ENCODE results near the gene DDX43. TPM values are rescaled to one million over a fixed set of nuclear protein-coding genes. Genes with fewer than 3 reads are reported as not detected.
"Not testable (repeated sequence)": the region's sequence is repeated elsewhere in the genome, so short reads cannot be mapped to it uniquely, and the experiment has no call there.

DDX43 gene
- polyA plus RNA-seq, 1 experiment: 0.13 TPM

DNA sequence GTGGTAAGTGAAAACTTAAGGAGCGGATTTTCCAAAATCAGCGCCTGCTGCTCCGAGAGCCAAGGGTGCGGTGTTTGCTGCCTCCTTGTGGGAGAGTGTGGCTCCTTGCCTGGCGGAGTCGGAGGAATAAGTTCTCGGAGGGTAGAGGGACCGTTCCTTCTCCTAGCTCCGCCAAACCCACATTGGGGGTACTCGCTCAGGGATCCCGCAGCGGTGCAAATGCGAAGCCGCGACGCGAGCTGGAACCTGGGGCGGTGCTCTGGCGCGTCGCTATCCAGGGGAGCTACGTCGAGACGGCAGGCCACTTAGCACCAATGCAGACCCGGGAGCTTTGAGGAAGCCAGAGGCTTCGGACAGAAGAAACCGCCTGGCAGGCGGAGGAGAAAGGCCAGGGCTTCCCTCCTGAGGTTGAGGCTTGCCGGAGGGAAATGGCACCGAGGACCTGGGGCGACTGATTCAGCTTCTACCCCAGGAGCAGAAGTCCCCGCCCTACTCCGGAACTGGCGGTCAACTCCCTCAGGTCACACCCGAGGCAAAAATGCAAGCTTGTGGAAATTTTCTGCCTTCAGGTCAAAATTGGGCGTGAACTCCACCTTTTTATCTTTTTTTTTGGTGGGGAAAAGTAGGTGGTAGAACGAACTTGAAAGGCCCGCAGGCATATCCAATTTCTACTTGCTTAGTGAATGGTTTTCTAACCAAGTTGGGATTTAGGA lies 5.7 kb upstream of the DDX43 start:
- TF ChIP-seq, protein P1, sequence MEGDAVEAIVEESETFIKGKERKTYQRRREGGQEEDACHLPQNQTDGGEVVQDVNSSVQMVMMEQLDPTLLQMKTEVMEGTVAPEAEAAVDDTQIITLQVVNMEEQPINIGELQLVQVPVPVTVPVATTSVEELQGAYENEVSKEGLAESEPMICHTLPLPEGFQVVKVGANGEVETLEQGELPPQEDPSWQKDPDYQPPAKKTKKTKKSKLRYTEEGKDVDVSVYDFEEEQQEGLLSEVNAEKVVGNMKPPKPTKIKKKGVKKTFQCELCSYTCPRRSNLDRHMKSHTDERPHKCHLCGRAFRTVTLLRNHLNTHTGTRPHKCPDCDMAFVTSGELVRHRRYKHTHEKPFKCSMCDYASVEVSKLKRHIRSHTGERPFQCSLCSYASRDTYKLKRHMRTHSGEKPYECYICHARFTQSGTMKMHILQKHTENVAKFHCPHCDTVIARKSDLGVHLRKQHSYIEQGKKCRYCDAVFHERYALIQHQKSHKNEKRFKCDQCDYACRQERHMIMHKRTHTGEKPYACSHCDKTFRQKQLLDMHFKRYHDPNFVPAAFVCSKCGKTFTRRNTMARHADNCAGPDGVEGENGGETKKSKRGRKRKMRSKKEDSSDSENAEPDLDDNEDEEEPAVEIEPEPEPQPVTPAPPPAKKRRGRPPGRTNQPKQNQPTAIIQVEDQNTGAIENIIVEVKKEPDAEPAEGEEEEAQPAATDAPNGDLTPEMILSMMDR (IDR thresholded peaks at IDR 0.05; ENCODE audit: insufficient read depth, low read depth, low read length): peak; percentile 85
- DNase-seq (ENCODE audit: low read depth): peak; percentile 15
- Histone ChIP-seq H3K36me3 (ENCODE audit: control insufficient read depth, insufficient read depth, low read length) (no peaks in the 10 kb centered on the region), H3K4me3 (ENCODE audit: low read depth, low read length) (peak overlapping the region; percentile 44), H3K27me3 (ENCODE audit: control insufficient read depth, insufficient read depth, low read length) (no peaks in the 10 kb centered on the region)
- POLR2A ChIA-PET: no interaction called here
- CTCF ChIA-PET: interaction anchor here (0.7 to 2.0 kb wide), 13 partner anchors 9 to 104 kb away, joined by 3 to 18 read pairs (median 6); partner anchors contain the start of gene OOEP

DNA sequence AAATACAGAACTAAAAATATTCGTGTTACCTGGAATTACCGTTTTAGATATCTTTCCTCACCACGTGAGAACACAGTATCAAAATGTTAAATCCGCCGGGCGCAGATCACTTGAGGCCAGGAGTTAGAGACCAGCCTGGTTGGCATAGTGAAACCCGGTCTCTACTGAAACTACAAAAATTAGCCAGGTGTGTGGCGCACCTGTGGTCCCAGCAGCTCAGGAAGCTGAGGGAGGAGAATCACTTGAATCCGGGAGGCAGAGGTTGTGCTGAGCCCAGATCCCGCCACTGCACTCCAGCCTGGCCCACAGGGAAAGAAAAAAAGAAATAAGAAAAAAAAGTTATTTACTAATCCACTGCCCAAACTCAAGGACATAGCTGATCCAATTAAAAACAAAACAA lies 4.8 kb upstream of the DDX43 start:
- H3K4me3 ChIP-seq (ENCODE audit: low read depth, low read length): no peak overlapping the region
- DNase-seq (ENCODE audit: low read depth): no peak
- ChIA-PET CTCF (interaction anchor here (2.0 kb wide), 1 partner anchor 63 kb away, joined by 8 read pairs; no protein-coding TSS in a partner anchor), POLR2A (no interaction called here)
- H3K36me3 ChIP-seq (ENCODE audit: control insufficient read depth, insufficient read depth, low read length): no peaks in the 10 kb centered on the region
- TF ChIP-seq, protein P1 (IDR thresholded peaks at IDR 0.05; ENCODE audit: insufficient read depth, low read depth, low read length): no peak
- no peaks in the 10 kb centered on the region for H3K27me3 ChIP-seq (ENCODE audit: control insufficient read depth, insufficient read depth, low read length)

DNA sequence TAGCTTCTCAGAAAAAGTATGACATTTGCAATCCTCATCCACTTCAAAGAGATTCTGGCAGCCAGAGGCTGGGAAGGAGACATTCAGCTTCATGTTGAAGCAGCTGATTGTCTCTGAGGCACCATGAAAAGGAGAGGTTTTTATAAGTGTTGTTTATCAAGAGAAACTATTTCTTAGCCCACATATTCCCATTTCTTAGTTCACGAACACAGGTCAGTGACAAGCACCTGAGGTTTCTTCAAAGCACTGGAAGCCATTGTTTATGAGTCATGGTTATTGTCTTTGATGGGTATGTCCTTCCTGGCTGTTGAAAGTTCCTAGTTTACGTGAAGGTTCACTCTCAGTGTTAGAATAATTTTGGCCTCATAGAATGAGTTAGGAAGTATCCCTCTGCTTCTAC lies 3.0 kb upstream of the DDX43 start:
- H3K4me3 ChIP-seq (ENCODE audit: low read depth, low read length): no peak overlapping the region
- no peak for DNase-seq (ENCODE audit: low read depth)
- POLR2A ChIA-PET: no interaction called here
- CTCF ChIA-PET: no interaction called here
- no peaks in the 10 kb centered on the region for H3K36me3 ChIP-seq (ENCODE audit: control insufficient read depth, insufficient read depth, low read length)
- TF ChIP-seq, protein P1 (IDR thresholded peaks at IDR 0.05; ENCODE audit: insufficient read depth, low read depth, low read length): no peak
- no peaks in the 10 kb centered on the region for H3K27me3 ChIP-seq (ENCODE audit: control insufficient read depth, insufficient read depth, low read length)

DNA sequence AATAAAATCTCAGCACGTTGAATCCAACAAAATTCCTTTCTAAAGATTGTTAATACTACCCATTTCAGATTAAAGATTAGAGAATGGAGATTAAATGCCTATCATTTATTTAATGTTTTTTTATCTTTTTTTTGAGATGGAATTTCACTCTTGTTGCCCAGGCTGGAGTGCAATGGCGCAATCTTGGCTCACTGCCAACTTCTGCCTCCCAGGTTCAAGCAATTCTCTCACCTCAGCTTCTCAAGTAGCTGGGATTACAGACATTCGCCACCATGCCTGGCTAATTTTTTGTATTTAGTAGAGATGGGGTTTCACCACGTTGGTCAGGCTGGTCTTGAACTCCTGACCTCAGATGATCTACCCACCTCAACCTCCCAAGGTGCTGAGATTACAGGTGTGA lies 2.4 kb upstream of the DDX43 start:
- CTCF ChIA-PET; H3K4me3 ChIP-seq (ENCODE audit: low read depth, low read length); H3K27me3 ChIP-seq (ENCODE audit: control insufficient read depth, insufficient read depth, low read length); DNase-seq (ENCODE audit: low read depth); H3K36me3 ChIP-seq (ENCODE audit: control insufficient read depth, insufficient read depth, low read length); POLR2A ChIA-PET: not testable (repeated sequence)

DNA sequence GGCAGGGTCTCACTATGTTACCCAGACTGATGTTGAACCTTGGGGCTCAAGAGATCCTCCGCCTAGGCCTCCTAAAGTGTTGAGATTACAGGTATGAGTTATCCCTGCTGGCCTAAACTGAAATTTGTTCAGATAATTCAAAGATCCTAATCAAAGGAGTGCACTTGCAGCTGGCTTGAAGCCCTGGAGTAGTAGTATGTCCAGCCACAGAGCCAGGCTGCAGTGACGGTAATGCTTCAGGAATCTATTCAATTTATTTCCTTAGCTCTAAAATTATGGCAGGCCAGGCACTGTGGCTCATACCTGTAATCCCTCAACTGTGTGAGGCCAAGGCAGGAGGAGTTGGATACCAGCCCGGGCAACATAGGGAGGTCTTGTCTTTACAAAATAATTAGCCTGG lies 1.4 kb upstream of the DDX43 start:
- TF ChIP-seq, protein P1 (IDR thresholded peaks at IDR 0.05; ENCODE audit: insufficient read depth, low read depth, low read length): no peak
- ChIA-PET CTCF (no interaction called here), POLR2A (no interaction called here)
- no peaks in the 10 kb centered on the region for H3K27me3 ChIP-seq (ENCODE audit: control insufficient read depth, insufficient read depth, low read length)
- no peak overlapping the region for H3K4me3 ChIP-seq (ENCODE audit: low read depth, low read length)
- DNase-seq (ENCODE audit: low read depth): no peak
- no peaks in the 10 kb centered on the region for H3K36me3 ChIP-seq (ENCODE audit: control insufficient read depth, insufficient read depth, low read length)

DNA sequence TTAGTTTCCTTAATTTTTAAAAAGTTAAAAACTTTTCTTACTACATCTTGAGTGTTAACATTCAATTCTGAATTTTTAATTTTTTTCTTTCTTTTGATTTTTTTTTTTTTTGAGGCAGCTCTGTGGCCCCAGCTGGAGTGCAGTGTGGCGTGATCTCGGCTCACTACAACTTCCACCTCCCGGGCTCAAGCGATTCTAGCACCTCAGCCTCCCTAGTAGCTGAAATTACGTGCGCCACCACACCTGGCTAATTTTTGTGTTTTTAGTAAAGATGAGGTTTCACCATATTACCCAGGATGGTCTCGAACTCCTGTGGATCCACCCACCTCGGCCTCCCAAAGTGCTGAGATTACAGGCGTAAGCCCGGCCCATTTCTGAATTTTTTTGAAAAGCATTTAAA lies 1.2 kb downstream of the DDX43 start:
- ChIA-PET POLR2A (no interaction called here), CTCF (no interaction called here)
- Histone ChIP-seq H3K27me3 (ENCODE audit: control insufficient read depth, insufficient read depth, low read length) (no peaks in the 10 kb centered on the region), H3K36me3 (ENCODE audit: control insufficient read depth, insufficient read depth, low read length) (no peaks in the 10 kb centered on the region), H3K4me3 (ENCODE audit: low read depth, low read length) (no peak overlapping the region)
- no peak for DNase-seq (ENCODE audit: low read depth)
- TF ChIP-seq, protein P1 (IDR thresholded peaks at IDR 0.05; ENCODE audit: insufficient read depth, low read depth, low read length): no peak

Measured in BJ (cell line).